Panc1 (cell line): Measurements from ENCODE around the gene ACACB. TPM values are rescaled to one million over a fixed set of nuclear protein-coding genes. Genes with fewer than 3 reads are reported as not detected.

Experiments used
- ATAC-seq: fragments of 200-7000 bp; cut with Tn5 transposase; 2 replicates; pipeline ENCODE4 v1.9.1; 2020; ENCODE audit warnings: mild to moderate bottlenecking, moderate library complexity
- BruUV-seq: library from RNA; stranded (reverse); fragments of 400-500 nt; replicated peaks from 2 replicates; lab custom pipeline; 2021; lab: Mats Ljungman, UMichigan
- CTCF ChIA-PET: fragments of 300-600 bp; sonication (Branson Sonifier 250); formaldehyde crosslinking; loops from one replicate; lab custom pipeline; 2022; ENCODE audit warnings: antibody characterized with exemption; lab: Charles Lee
- POLR2A ChIA-PET: fragments of 300-600 bp; sonication (Branson Sonifier 250); formaldehyde crosslinking; loops from one replicate; lab custom pipeline; 2022; ENCODE audit warnings: antibody characterized with exemption; lab: Charles Lee
- DNase-seq: peaks from one replicate; pipeline ENCODE4 v3.0.0-alpha.2; 2010; ENCODE audit warnings: low read depth, low spot score
- H3K27ac ChIP-seq: 2 replicates; pipeline ENCODE4 v1.5.1; 2011; ENCODE audit warnings: mild to moderate bottlenecking, low read length, inconsistent platforms
- H3K27me3 ChIP-seq: fragments of 200-500 bp; sonication (Bioruptor generic); 2 replicates; pipeline ENCODE4 v1.6.0; 2014; ENCODE audit warnings: low read length, inconsistent platforms; ENCODE audit not compliant: control insufficient read depth, insufficient read depth
- H3K36me3 ChIP-seq: fragments of 200-500 bp; sonication (Bioruptor generic); 2 replicates; pipeline ENCODE4 v1.5.1; 2014; ENCODE audit warnings: inconsistent platforms, mild to moderate bottlenecking, low read length, moderate library complexity; ENCODE audit not compliant: control insufficient read depth, insufficient read depth
- H3K4me1 ChIP-seq: 2 replicates; pipeline ENCODE4 v1.5.1; 2011; ENCODE audit warnings: inconsistent platforms, mild to moderate bottlenecking, low read length, moderate library complexity; ENCODE audit not compliant: control insufficient read depth, insufficient read depth
- H3K4me3 ChIP-seq, 2 experiments: 2 replicates each; pipeline ENCODE4 v1.5.1; 2011 to 2012; ENCODE audit warnings: low read depth in 2 of 2, low read length in 2 of 2, mild to moderate bottlenecking in 2 of 2, inconsistent platforms in 1 of 2, moderate library complexity in 1 of 2
- H3K9me3 ChIP-seq: fragments of 200-500 bp; sonication (Bioruptor generic); 2 replicates; pipeline ENCODE4 v1.5.1; 2014; ENCODE audit warnings: low read depth, mild to moderate bottlenecking, inconsistent platforms, low read length, moderate library complexity; ENCODE audit not compliant: control insufficient read depth, insufficient read depth
- CTCF ChIP-seq: fragments of 450-650 bp; IDR thresholded peaks from 2 replicates; pipeline ENCODE4 v1.5.1; 2017; ENCODE audit warnings: mild to moderate bottlenecking
- POLR2AphosphoS5 ChIP-seq: IDR thresholded peaks from 2 replicates; pipeline ENCODE4 v1.6.1; 2012; ENCODE audit warnings: mild to moderate bottlenecking, low read depth, low read length, moderate library complexity
- SIN3A ChIP-seq: IDR thresholded peaks from 2 replicates; pipeline ENCODE4 v1.6.1; 2012; ENCODE audit warnings: low read depth, mild to moderate bottlenecking, low read length, moderate library complexity, borderline replicate concordance; ENCODE audit not compliant: insufficient read depth
- TCF7L2 ChIP-seq: IDR thresholded peaks from 2 replicates; pipeline ENCODE4 v1.6.1; 2011; ENCODE audit warnings: mild to moderate bottlenecking, low read depth, low read length, inconsistent platforms
- in situ Hi-C: cut with HindIII; loops from 2 replicates; pipeline ENCODE4 v1.10.0; 2016; ENCODE audit warnings: low sequenced_read_pairs, low pct_unique_long_range_greater_than_20kb
- intact Hi-C: fragments of 100-400 bp; cut with micrococcal nuclease; formaldehyde crosslinking; loops from one replicate; pipeline ENCODE4 v1.10.0; 2022; ENCODE audit not compliant: unreplicated experiment
- total RNA-seq: library from RNA; stranded (reverse); gene quantifications from one replicate; pipeline ENCODE4 v1.2.1, GENCODE V29; 2021; ENCODE audit not compliant: unreplicated experiment
- TF ChIP-seq, protein P1 (sequence below), 2 experiments: IDR thresholded peaks; 2 replicates each; pipeline ENCODE4 v1.6.1; 2011 to 2012; ENCODE audit warnings: low read depth in 2 of 2, control low read depth in 1 of 2, low read length in 1 of 2, mild to moderate bottlenecking in 1 of 2, moderate library complexity in 1 of 2; ENCODE audit not compliant: insufficient read depth in 1 of 2

Gene ACACB
- total RNA-seq, 1 experiment from 2014 or later, result 12.3 TPM

DNA sequence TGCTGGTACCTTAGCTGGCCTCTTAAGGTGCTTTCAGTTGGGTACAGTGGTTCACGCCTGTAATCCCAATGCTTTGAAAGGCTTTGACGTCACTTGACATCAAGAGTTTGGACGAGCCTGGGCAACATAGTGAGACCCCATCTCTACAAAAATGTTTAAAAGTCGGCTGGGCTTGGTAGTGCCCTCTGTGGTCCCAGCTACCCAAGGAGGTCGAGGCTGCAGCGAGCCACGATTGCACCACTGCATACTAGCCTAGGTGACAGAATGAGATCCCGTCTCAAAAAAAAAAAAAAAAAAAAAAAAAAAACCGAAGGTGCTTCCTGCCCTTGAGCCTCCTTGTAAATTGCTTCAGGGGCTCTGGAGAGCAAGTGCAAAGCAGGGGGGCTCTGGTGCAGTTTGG lies 50.0 kb downstream of the ACACB start:
- intact Hi-C loops, result no loop called here
- CTCF ChIA-PET, result no interaction called here
- DNase-seq (no peak), ATAC-seq (no peak)
- Histone ChIP-seq H3K9me3 (no peaks in the 10 kb centered on the region), H3K27ac (no peak overlapping the region), H3K4me3 (no peak overlapping the region), H3K4me1 (no peaks in the 10 kb centered on the region), H3K36me3 (no peaks in the 10 kb centered on the region), H3K27me3 (no peaks in the 10 kb centered on the region)
- no TSS peak for BruUV-seq
- TF ChIP-seq SIN3A (no peak), TCF7L2 (no peak), POLR2AphosphoS5 (no peak), CTCF (no peak)
- TF ChIP-seq, protein P1, sequence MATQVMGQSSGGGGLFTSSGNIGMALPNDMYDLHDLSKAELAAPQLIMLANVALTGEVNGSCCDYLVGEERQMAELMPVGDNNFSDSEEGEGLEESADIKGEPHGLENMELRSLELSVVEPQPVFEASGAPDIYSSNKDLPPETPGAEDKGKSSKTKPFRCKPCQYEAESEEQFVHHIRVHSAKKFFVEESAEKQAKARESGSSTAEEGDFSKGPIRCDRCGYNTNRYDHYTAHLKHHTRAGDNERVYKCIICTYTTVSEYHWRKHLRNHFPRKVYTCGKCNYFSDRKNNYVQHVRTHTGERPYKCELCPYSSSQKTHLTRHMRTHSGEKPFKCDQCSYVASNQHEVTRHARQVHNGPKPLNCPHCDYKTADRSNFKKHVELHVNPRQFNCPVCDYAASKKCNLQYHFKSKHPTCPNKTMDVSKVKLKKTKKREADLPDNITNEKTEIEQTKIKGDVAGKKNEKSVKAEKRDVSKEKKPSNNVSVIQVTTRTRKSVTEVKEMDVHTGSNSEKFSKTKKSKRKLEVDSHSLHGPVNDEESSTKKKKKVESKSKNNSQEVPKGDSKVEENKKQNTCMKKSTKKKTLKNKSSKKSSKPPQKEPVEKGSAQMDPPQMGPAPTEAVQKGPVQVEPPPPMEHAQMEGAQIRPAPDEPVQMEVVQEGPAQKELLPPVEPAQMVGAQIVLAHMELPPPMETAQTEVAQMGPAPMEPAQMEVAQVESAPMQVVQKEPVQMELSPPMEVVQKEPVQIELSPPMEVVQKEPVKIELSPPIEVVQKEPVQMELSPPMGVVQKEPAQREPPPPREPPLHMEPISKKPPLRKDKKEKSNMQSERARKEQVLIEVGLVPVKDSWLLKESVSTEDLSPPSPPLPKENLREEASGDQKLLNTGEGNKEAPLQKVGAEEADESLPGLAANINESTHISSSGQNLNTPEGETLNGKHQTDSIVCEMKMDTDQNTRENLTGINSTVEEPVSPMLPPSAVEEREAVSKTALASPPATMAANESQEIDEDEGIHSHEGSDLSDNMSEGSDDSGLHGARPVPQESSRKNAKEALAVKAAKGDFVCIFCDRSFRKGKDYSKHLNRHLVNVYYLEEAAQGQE (IDR thresholded peaks at IDR 0.05; ENCODE audit: insufficient read depth in 1 of 2, low read depth in 2 of 2, low read length in 1 of 2), result no peak
- in situ Hi-C loops, result no loop called here
- POLR2A ChIA-PET, result no interaction called here

DNA sequence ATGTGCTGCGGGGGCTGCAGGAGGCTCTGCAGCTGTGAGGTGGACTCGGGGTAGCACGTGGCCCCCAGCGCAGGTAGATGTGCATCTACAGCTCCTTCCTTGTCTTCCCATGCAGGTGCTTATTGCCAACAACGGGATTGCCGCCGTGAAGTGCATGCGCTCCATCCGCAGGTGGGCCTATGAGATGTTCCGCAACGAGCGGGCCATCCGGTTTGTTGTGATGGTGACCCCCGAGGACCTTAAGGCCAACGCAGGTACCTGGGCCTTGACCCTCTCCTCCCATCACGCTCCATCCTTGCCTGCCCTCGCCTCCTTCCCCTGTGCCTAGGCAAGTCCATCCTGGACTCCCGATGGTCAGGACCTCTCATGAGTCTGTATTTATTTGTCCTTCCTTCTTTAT lies 51.4 kb downstream of the ACACB start:
- Histone ChIP-seq H3K4me1 (no peaks in the 10 kb centered on the region), H3K4me3 (no peak overlapping the region), H3K36me3 (no peaks in the 10 kb centered on the region), H3K27me3 (no peaks in the 10 kb centered on the region), H3K9me3 (no peaks in the 10 kb centered on the region), H3K27ac (no peak overlapping the region)
- ChIA-PET CTCF (interaction anchor here (0.6 kb wide), 1 partner anchor 122 kb away, joined by 5 read pairs; no protein-coding TSS in a partner anchor), POLR2A (interaction anchor here (0.6 kb wide), 1 partner anchor 20 kb away, joined by 6 read pairs; no protein-coding TSS in a partner anchor)
- in situ Hi-C loops, result no loop called here
- TF ChIP-seq CTCF, result no peak
- TF ChIP-seq TCF7L2, result no peak
- no peak for TF ChIP-seq POLR2AphosphoS5
- no peak for TF ChIP-seq SIN3A
- TF ChIP-seq, protein P1 (IDR thresholded peaks at IDR 0.05; ENCODE audit: insufficient read depth in 1 of 2, low read depth in 2 of 2, low read length in 1 of 2), result no peak
- no peak for ATAC-seq
- DNase-seq, result no peak
- BruUV-seq, result no TSS peak
- intact Hi-C loops, result no loop called here
